Measurements from ENCODE around the gene KBTBD12. TPM values are rescaled to one million over a fixed set of nuclear protein-coding genes. Genes with fewer than 3 reads are reported as not detected.

KBTBD12 gene
- not detected for total RNA-seq

DNA sequence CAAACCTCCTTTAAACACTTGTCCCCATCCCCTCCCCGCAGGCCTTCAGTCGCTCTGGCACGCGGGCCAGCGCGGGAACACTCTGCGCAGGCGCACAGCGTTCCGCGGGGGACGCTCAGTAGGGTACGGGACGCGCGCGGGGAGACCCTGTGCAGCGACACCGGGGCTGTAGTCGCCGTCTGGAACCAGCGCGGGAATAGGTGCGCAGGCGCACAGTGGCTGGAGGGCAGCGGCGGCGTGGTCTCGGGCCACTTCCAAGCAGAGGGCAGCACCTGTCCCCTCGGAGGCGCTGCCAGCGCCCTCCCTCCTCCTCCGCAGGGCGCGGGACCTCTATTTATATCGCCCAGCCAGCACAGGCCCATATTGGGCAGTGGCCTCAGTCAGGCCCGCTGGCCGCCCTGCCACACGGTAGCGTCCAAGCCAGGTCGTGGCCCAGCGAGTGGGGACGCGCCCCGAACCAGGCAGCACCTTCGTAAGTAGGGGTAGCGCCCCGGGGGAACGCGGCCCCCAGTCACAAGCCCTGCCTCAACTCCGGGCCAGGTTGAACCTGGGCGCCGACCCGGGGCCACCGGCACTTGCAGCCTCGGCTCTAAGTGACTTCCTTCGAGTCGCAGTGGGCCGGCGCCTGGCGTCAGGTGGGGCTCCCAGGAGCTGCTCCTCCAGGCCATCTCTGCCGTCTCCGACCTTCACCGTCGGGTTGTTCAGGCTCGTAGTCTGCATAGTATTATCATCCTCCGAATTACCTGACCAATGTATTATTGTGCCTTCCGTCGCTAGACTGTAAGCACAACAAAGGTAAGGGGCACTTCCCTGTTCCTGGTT, at the start of gene KBTBD12:
Gene KBTBD12, plus strand, starts transcription at position 118 of the 822 bp plus-strand sequence. CDS start 7,830 bp downstream, outside the sequence.

Small RNA genes within 50 kb of the gene (small RNA-seq; reads per million reads assigned to genes)
- gene RNA5SP139, result 0 reads per million in 2 donors

Other genes with a start within 250 kb of the KBTBD12 start
- 1 to 10 TPM; 4.0 to 4.1 TPM for gene ABTB1, start 242.3 kb upstream of the KBTBD12 start, total RNA-seq
- 1 to 10 TPM; 3.3 to 3.4 TPM for gene MGLL, start 92.7 kb upstream of the KBTBD12 start, total RNA-seq
- gene SEC61A1, start 137.2 kb downstream of the KBTBD12 start, total RNA-seq, result 100 to 1,000 TPM; 149 to 176 TPM
- 100 to 1,000 TPM in 1 of 2 donors, 10 to 100 TPM in 1; 46.8 to 108 TPM for gene RUVBL1, start 208.6 kb downstream of the KBTBD12 start, total RNA-seq
- gene EEFSEC, start 238.2 kb downstream of the KBTBD12 start, total RNA-seq, result 1 to 10 TPM; 5.2 to 7.0 TPM